ENCODE results near the gene RAD51.

DNA sequence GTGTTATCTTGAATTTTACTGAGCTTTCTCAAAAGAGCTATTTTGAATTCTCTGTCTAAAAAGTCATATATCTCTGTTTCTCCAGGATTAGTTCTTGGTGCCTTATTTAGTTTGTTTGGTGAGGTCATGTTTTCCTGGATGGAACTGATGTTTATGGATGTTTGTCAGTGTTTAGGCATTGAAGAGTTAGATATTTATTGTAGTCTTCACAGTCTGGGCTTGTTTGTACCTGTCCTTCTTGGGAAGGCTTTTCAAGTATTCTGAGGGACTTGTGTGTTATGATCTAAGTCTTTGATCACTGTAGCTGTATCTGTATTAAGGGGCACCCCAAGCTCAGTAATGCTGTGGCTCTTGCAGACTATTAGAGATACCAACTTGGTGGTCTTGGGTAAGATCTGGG lies 10.6 kb upstream of the RAD51 start:
- TF ChIP-seq ESRRA (IDR thresholded peaks at IDR 0.05; ENCODE audit: borderline replicate concordance, low read depth) (no peak), TBP (optimal IDR thresholded peaks at IDR 0.05; ENCODE audit: low read depth, low read length) (no peak), BRD4 (IDR thresholded peaks at IDR 0.05) (no peak), ETS2 (tag; IDR thresholded peaks at IDR 0.05; ENCODE audit: borderline replicate concordance, poor library complexity, severe bottlenecking) (no peak), KAT8 (IDR thresholded peaks at IDR 0.05; ENCODE audit: low read depth) (no peak), EZH2 (IDR thresholded peaks at IDR 0.05; ENCODE audit: borderline replicate concordance, low read depth, low read length) (no peak), STAT6 (CRISPR knock-in tag; IDR thresholded peaks at IDR 0.05) (no peak), NFYB (IDR thresholded peaks at IDR 0.05; ENCODE audit: extremely low read depth, insufficient read length) (no peak), EP300 (IDR thresholded peaks at IDR 0.05; ENCODE audit: low read length) (no peak), E2F5 (CRISPR knock-in tag; IDR thresholded peaks at IDR 0.05) (no peak), TARDBP (IDR thresholded peaks at IDR 0.05) (no peak), GABPA (tag; conservative IDR thresholded peaks at IDR 0.05; ENCODE audit: low read depth) (no peak)
- TF ChIP-seq, protein P1, sequence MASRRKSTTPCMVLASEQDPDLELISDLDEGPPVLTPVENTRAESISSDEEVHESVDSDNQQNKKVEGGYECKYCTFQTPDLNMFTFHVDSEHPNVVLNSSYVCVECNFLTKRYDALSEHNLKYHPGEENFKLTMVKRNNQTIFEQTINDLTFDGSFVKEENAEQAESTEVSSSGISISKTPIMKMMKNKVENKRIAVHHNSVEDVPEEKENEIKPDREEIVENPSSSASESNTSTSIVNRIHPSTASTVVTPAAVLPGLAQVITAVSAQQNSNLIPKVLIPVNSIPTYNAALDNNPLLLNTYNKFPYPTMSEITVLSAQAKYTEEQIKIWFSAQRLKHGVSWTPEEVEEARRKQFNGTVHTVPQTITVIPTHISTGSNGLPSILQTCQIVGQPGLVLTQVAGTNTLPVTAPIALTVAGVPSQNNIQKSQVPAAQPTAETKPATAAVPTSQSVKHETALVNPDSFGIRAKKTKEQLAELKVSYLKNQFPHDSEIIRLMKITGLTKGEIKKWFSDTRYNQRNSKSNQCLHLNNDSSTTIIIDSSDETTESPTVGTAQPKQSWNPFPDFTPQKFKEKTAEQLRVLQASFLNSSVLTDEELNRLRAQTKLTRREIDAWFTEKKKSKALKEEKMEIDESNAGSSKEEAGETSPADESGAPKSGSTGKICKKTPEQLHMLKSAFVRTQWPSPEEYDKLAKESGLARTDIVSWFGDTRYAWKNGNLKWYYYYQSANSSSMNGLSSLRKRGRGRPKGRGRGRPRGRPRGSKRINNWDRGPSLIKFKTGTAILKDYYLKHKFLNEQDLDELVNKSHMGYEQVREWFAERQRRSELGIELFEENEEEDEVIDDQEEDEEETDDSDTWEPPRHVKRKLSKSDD (conservative IDR thresholded peaks at IDR 0.05; ENCODE audit: low read length), result no peak
- TF ChIP-seq, protein P2, sequence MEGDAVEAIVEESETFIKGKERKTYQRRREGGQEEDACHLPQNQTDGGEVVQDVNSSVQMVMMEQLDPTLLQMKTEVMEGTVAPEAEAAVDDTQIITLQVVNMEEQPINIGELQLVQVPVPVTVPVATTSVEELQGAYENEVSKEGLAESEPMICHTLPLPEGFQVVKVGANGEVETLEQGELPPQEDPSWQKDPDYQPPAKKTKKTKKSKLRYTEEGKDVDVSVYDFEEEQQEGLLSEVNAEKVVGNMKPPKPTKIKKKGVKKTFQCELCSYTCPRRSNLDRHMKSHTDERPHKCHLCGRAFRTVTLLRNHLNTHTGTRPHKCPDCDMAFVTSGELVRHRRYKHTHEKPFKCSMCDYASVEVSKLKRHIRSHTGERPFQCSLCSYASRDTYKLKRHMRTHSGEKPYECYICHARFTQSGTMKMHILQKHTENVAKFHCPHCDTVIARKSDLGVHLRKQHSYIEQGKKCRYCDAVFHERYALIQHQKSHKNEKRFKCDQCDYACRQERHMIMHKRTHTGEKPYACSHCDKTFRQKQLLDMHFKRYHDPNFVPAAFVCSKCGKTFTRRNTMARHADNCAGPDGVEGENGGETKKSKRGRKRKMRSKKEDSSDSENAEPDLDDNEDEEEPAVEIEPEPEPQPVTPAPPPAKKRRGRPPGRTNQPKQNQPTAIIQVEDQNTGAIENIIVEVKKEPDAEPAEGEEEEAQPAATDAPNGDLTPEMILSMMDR (IDR thresholded peaks at IDR 0.05 in 2 of 3, conservative IDR thresholded peaks at IDR 0.05 in 1 of 3; ENCODE audit: insufficient read depth in 2 of 3, low read depth in 1 of 3, low read length in 3 of 3), result no peak
